ACC112 (cell line): ENCODE measurements around the gene COG8.

ENCODE experiments used
- H2AFZ ChIP-seq: fragments of 200-600 bp; sonication (generic); one replicate; pipeline ENCODE4 v1.6.0; 2017; ENCODE audit warnings: antibody characterized with exemption, low read length; ENCODE audit not compliant: unreplicated experiment
- H3K27ac ChIP-seq: fragments of 200-600 bp; sonication (generic); 2 replicates; pipeline ENCODE4 v1.5.1; 2014; ENCODE audit warnings: low read depth, mild to moderate bottlenecking, antibody characterized with exemption, low read length, moderate library complexity
- H3K27me3 ChIP-seq: fragments of 200-600 bp; sonication (generic); 2 replicates; pipeline ENCODE4 v1.6.1; 2014; ENCODE audit warnings: mild to moderate bottlenecking, antibody characterized with exemption, low read length, moderate library complexity, mixed read lengths; ENCODE audit not compliant: insufficient read depth
- H3K36me3 ChIP-seq: fragments of 200-600 bp; sonication (generic); 2 replicates; pipeline ENCODE4 v1.6.1; 2016; ENCODE audit warnings: mild to moderate bottlenecking, antibody characterized with exemption, low read length, moderate library complexity, mixed read lengths; ENCODE audit not compliant: insufficient read depth
- H3K4me1 ChIP-seq: fragments of 200-600 bp; sonication (generic); one replicate; pipeline ENCODE4 v1.6.1; 2016; ENCODE audit warnings: low read length, mixed read lengths; ENCODE audit not compliant: insufficient read depth, unreplicated experiment, control insufficient read depth
- H3K4me3 ChIP-seq: fragments of 200-600 bp; sonication (generic); 2 replicates; pipeline ENCODE4 v1.5.1; 2014; ENCODE audit warnings: mild to moderate bottlenecking, low read depth, low read length
- H3K79me2 ChIP-seq: fragments of 200-600 bp; sonication (generic); one replicate; pipeline ENCODE4 v1.6.0; 2016; ENCODE audit warnings: low read length; ENCODE audit not compliant: control insufficient read depth, unreplicated experiment, insufficient read depth

The COG8 gene

DNA sequence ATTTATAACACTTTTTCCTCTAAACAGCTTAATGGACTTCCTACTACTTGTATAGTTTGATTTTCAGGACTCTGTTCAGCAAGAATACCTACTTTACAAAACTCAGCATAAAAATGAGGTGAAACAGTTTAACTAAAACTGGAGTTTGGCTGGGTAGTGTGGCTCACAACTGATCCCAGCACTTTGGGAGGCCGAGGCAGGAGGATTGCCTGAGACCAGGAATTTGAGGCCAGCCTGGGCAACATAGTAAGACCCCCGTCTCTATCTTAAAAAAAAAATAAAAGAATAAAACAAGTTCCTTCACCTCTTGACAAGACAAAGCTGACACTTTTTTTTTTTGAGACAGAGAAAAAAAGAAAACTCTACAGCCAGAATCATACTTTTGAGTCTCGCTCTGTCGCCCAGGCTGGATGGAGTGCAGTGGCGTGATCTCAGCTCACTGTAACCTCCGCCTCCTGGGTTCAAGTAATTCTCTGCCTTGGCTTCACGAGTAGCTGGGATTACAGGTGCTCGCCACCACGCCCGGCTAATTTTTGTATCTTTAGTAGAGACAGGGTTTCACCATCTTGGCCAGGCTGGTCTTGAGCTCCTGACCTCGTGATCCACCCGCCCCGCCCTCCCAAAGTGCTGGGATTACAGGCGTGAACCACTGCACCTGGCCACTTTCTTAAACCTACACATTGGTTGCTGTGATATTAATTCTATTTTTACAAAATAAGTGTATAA, 11.6 kb downstream of the COG8 start:
- no peak overlapping the region for H2AFZ ChIP-seq
- H3K27ac ChIP-seq, result no peak overlapping the region
- peaks cover 13% of the 10 kb centered on the region for H3K4me1 ChIP-seq
- H3K27me3 ChIP-seq, result no peaks in the 10 kb centered on the region
- peaks cover 6% of the 10 kb centered on the region; the same call in 1 of the 2 replicates for H3K36me3 ChIP-seq
- peak overlapping the region; percentile 93; the same call in 1 of the 2 replicates for H3K4me3 ChIP-seq
- H3K79me2 ChIP-seq, result peaks cover 47% of the 10 kb centered on the region

DNA sequence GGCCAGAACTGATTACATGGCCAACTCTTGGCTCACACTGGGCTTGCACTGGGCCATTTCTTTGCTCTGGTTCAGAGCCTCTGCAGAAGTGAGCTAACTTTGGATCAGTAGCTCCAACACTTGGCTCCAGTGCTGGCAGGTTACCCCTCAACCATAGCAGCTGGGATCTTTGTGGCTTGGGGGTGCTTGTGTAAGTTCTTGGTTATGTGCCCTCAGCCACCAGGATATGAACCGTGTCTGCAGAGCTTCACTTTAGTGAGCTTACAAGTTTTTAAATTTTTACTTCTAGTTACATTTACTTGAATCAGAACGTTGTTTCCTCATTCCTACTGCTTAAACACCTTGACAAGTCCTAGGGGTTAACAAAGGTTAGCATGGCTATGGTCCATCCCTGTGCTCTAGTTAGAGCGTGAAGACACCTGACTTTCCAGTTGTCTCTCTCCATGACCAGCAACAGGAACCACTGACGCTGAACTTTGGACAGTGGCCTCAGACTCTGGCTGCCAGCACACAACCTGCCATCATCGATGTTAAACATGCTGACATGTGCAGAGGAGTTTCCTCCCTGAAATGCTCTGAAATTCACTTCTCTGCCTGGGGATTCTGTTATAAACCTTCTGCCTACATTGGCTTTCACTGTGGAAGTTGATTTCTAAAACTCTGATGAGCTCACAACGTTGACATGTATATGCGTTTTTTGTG, 13.0 kb downstream of the COG8 start:
- peaks cover 13% of the 10 kb centered on the region for H3K4me1 ChIP-seq
- H3K79me2 ChIP-seq, result peaks cover 47% of the 10 kb centered on the region
- H3K36me3 ChIP-seq, result no peaks in the 10 kb centered on the region
- no peaks in the 10 kb centered on the region for H3K27me3 ChIP-seq
- H2AFZ ChIP-seq, result no peak overlapping the region
- no peak overlapping the region for H3K4me3 ChIP-seq
- no peak overlapping the region for H3K27ac ChIP-seq

DNA sequence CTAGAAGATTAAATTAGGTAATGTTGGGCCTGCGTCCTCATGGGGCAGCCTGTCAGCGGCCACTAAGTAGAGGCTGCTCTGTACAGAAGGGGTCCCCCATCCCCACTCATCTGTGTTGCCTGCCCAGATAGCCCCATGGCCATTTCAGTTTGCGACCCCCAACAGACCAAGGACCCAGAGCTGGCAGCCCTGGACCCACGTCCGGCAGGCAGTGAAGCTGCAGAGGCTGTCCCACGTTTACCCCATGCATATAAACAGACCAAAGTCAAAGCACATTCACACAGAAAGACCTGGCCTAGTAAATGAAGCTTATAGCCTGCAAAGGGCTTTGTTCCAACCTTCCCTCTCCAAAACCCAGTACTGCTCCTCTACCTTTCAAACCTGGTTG, 13.6 kb downstream of the COG8 start:
- peaks cover 47% of the 10 kb centered on the region for H3K79me2 ChIP-seq
- no peaks in the 10 kb centered on the region for H3K27me3 ChIP-seq
- H3K27ac ChIP-seq, result no peak overlapping the region
- no peak overlapping the region for H3K4me3 ChIP-seq
- H3K36me3 ChIP-seq, result no peaks in the 10 kb centered on the region
- H3K4me1 ChIP-seq, result peaks cover 13% of the 10 kb centered on the region
- no peak overlapping the region for H2AFZ ChIP-seq

DNA sequence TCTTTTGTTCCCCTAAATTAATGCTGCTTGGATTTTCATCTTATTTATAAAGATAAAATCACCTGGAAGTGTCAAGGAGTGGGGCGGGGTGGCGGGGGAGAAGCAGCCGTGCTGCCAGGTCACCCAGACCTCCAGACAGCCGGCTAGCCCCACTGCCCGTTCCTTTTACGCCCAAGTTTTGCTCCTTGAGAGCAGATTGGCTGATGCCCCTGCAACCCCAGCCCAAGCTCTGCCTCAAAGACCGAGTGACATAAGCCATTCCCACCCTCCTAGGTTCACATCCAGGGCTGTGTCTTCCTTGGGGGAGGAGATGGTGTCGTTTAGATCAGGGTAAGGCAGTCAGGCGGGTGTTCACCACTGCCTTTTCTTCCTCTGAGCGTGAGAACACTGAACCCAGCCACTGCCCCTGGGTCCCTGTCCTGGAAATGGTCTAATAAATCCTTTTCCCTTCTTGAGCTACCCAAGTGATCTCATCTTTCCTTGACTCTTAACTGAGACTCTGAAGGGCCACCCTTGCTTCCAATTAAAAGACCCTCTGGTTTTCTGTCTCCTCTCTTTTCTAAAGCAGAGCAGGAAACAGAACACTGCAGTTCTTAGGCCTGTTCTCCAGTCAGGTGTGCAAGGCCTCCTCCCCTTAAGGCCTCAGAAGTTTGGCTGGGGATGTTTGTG, 14.6 kb downstream of the COG8 start:
- Histone ChIP-seq H3K4me1 (peaks cover 13% of the 10 kb centered on the region), H2AFZ (no peak overlapping the region), H3K36me3 (no peaks in the 10 kb centered on the region), H3K27me3 (no peaks in the 10 kb centered on the region), H3K27ac (no peak overlapping the region), H3K79me2 (peaks cover 41% of the 10 kb centered on the region), H3K4me3 (no peak overlapping the region)

DNA sequence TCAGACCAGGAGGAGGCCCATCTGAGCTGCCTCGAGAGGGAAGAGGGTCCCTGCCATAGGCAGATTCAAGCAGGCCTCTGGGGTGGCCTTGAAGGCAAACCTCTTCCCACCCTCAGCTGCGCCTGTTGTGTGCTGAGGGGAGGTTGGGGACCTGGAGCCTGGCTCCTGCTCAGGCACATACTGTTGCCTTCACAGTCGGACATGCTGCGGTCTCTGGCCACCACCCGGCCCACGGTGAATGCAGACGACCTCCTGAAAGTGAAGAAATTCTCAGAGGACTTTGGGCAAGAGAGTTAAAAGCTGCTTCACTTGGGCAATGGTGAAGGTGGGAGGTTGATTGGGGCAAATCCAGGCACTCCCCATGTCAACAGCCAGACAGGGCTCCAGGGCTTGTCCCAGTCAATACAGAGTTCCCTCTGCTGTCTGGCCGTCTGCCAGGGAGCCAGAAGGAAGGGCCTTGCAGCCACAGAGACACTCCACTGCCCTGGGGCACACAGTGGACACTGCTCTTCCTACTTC, 15.3 kb downstream of the COG8 start:
- Histone ChIP-seq H3K4me1 (peaks cover 10% of the 10 kb centered on the region), H3K4me3 (no peak overlapping the region), H3K36me3 (no peaks in the 10 kb centered on the region; the same call in 1 of the 2 replicates), H3K27ac (no peak overlapping the region), H3K79me2 (peaks cover 35% of the 10 kb centered on the region), H3K27me3 (no peaks in the 10 kb centered on the region), H2AFZ (no peak overlapping the region)

DNA sequence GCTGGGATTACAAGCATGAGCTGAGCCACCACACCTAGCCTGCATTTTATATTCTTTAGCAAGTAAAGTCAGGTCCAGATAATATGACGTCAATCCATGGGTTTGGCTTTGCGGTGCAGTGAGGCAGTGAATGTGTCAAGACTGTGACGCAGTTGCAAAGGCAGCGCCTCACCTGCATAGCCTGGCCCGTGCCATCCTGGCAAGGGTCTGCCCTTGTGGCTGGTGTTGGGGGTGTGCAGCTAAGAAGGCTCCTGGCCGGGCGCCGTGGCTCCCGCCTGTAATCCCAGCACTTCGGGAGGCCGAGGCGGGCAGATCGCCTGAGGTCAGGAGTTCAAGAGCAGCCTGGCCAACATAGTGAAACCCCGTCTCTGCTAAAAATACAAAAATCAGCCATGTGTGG, 15.9 kb downstream of the COG8 start:
- no peak overlapping the region for H3K27ac ChIP-seq
- H2AFZ ChIP-seq, result no peak overlapping the region
- H3K4me3 ChIP-seq, result no peak overlapping the region
- no peaks in the 10 kb centered on the region; the same call in 1 of the 2 replicates for H3K36me3 ChIP-seq
- peaks cover 3% of the 10 kb centered on the region for H3K4me1 ChIP-seq
- no peaks in the 10 kb centered on the region for H3K27me3 ChIP-seq
- H3K79me2 ChIP-seq, result peaks cover 28% of the 10 kb centered on the region

DNA sequence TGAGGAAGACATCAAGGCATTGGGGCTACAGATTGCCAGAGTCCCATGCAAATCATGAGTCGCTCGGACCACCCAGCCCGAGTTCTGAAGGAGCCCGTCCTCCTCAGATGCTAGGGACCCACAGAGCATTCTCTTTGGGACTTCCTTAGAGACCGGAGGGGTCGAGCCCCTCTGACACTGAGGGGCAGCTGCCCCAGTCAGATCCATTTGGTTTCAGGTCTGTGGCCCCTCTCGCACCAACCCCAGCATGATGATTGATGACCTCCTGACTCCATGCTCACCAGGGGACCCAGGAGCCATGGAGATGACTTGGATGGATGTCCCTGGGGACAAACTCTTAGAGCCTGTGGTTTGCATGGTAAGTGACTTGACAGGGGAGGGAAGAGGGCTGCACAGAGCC, 17.0 kb downstream of the COG8 start:
- Histone ChIP-seq H3K4me3 (no peak overlapping the region), H3K4me1 (no peaks in the 10 kb centered on the region), H3K27me3 (no peaks in the 10 kb centered on the region), H2AFZ (no peak overlapping the region), H3K27ac (no peak overlapping the region), H3K79me2 (peaks cover 22% of the 10 kb centered on the region), H3K36me3 (no peaks in the 10 kb centered on the region; the same call in 1 of the 2 replicates)

DNA sequence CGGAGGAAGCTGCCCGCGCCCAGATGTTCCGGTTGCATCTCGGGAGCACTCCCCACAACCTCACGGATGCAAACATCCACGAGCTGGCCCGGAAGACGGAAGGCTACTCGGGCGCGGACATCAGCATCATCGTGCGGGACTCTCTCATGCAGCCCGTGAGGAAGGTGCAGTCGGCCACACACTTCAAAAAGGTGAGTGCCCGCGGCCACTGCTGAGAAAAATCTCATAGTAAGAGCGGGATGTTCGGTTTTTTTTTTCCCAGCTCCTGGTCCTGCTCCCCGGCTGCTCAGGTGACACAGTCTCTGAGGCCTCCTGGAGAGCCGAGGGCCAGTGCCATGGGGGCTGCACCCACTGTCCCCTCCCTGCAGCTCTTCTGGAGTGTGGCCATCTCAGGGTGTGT, 18.3 kb downstream of the COG8 start:
- peaks cover 14% of the 10 kb centered on the region for H3K79me2 ChIP-seq
- no peaks in the 10 kb centered on the region for H3K4me1 ChIP-seq
- no peaks in the 10 kb centered on the region; the same call in 1 of the 2 replicates for H3K36me3 ChIP-seq
- H3K27ac ChIP-seq, result no peak overlapping the region
- no peak overlapping the region for H2AFZ ChIP-seq
- H3K27me3 ChIP-seq, result no peaks in the 10 kb centered on the region
- no peak overlapping the region for H3K4me3 ChIP-seq

DNA sequence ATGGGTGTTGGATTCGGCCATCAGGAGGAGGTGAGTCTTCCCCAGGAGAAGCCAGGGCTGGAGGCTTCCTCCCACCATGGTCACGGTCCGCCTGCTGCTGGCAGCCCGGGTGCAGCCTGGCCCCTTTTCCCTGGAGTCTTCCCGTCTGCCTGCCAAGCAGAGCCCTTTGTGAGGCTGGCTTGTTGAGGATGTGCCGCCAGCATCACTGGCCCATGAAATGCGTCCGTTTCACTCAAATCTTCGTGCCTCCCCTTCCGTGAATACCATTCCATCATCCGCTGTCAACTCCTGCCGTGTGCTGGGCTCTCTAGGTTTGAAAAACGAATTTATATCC, 18.7 kb downstream of the COG8 start:
- Histone ChIP-seq H3K4me3 (no peak overlapping the region), H2AFZ (no peak overlapping the region), H3K36me3 (no peaks in the 10 kb centered on the region; the same call in 1 of the 2 replicates), H3K79me2 (peaks cover 11% of the 10 kb centered on the region), H3K27me3 (no peaks in the 10 kb centered on the region), H3K27ac (no peak overlapping the region), H3K4me1 (no peaks in the 10 kb centered on the region)

DNA sequence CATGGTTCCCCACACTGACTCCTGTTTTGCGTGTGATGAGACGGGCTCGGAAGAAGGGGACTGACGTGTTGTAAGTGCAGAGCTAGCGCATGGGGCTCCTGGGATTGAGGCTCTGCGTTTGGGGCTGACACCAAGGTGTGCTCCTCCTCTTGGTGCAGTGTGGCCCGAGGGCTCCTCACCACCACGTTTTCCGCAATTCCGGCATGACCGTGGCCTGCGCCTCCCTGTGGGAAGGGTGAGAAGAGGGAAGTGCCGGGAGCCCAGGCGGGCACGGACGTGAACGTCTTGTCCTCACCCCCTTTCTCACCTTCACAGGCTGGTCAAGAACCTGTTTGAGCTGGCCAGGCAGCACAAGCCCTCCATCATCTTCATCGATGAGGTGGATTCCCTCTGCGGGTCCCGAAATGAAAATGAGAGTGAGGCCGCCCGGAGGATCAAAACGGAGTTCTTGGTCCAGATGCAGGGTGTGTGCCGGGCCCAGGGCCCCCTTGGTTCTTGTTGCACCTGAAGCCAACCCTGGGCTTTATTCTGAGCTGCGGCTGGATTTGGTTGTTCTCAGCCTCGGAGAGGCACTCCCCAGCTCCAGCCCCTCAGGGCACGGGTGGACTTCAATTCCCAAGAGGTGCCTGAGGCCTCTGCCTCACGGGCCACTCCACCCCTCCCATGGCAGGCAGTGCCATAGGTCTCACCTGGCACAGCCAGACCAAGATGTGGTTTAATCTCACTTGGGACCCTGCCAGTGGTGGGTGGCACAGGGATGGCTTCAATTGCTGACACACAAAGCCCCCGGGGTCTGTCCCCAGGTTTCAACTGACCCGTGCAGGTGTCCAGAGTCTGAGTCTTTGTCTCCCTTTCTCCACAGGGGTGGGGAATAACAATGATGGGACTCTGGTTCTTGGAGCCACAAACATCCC, 19.3 kb downstream of the COG8 start:
- Histone ChIP-seq H2AFZ (no peak overlapping the region), H3K79me2 (peaks cover 13% of the 10 kb centered on the region), H3K27ac (no peak overlapping the region), H3K4me3 (no peak overlapping the region), H3K4me1 (no peaks in the 10 kb centered on the region), H3K27me3 (no peaks in the 10 kb centered on the region), H3K36me3 (no peaks in the 10 kb centered on the region; the same call in 1 of the 2 replicates)
